PC-3 (cell line): Measurements from ENCODE around the gene FLII.
"Not testable (repeated sequence)": the region's sequence is repeated elsewhere in the genome, so short reads cannot be mapped to it uniquely, and the experiment has no call there.

Experiments used
- CTCF ChIP-seq: fragments of 300-600 bp; sonication (generic); conservative IDR thresholded peaks from 2 replicates; pipeline ENCODE4 v1.5.1; 2017; ENCODE audit warnings: antibody characterized with exemption, low read depth, mild to moderate bottlenecking, low read length
- EZH2 ChIP-seq: fragments of 300-600 bp; sonication (generic); IDR thresholded peaks from one replicate; pipeline ENCODE4 v1.6.1; 2017; ENCODE audit warnings: antibody characterized with exemption, mild to moderate bottlenecking, low read length; ENCODE audit not compliant: unreplicated experiment
- EZH2phosphoT487 ChIP-seq: fragments of 300-600 bp; sonication (generic); IDR thresholded peaks from 2 replicates; pipeline ENCODE4 v1.6.1; 2018; ENCODE audit warnings: mild to moderate bottlenecking, antibody characterized with exemption, low read length, borderline replicate concordance

GRCh38 chr17:18303206-18303605 is 44.7 kb upstream of the FLII start:
- TF ChIP-seq CTCF, EZH2, EZH2phosphoT487: not testable (repeated sequence)
